Neural progenitor cell (in vitro differentiated cells): ENCODE data around the gene SLC5A10. TPM values are rescaled to one million over a fixed set of nuclear protein-coding genes. Genes with fewer than 3 reads are reported as not detected.
A peak's percentile ranks its signal among the peaks of the same experiment; 100 is the strongest.

Experiments
- DNase-seq: peaks from one replicate; pipeline ENCODE4 v3.0.0-alpha.2; 2016; ENCODE audit warnings: low spot score
- H2AFZ ChIP-seq: fragments of 200-600 bp; sonication (generic); replicated peaks from 2 replicates; pipeline ENCODE4 v1.6.1; 2016; ENCODE audit warnings: antibody characterized with exemption
- H3F3A ChIP-seq: fragments of 200-600 bp; sonication (generic); 2 replicates; pipeline ENCODE4 v1.6.1; 2016; ENCODE audit warnings: antibody characterized with exemption, low read depth
- H3K27ac ChIP-seq: fragments of 200-600 bp; sonication (generic); 2 replicates; pipeline ENCODE4 v1.5.1; 2016; ENCODE audit warnings: mild to moderate bottlenecking
- H3K27me3 ChIP-seq: fragments of 200-600 bp; sonication (generic); 2 replicates; pipeline ENCODE4 v1.6.1; 2016; ENCODE audit warnings: mild to moderate bottlenecking, moderate library complexity
- H3K36me3 ChIP-seq: fragments of 200-600 bp; sonication (generic); 2 replicates; pipeline ENCODE4 v1.5.1; 2016
- H3K4me1 ChIP-seq: fragments of 200-600 bp; sonication (generic); 2 replicates; pipeline ENCODE4 v1.6.1; 2016; ENCODE audit warnings: mixed run types
- H3K4me2 ChIP-seq: fragments of 200-600 bp; sonication (generic); 2 replicates; pipeline ENCODE4 v1.6.1; 2016
- H3K4me3 ChIP-seq: fragments of 200-600 bp; sonication (generic); 2 replicates; pipeline ENCODE4 v1.5.1; 2016
- H3K79me2 ChIP-seq: fragments of 200-600 bp; sonication (generic); 2 replicates; pipeline ENCODE4 v1.6.1; 2016; ENCODE audit warnings: low read depth
- H3K9ac ChIP-seq: fragments of 200-600 bp; sonication (generic); 2 replicates; pipeline ENCODE4 v1.6.1; 2016
- H3K9me3 ChIP-seq: fragments of 200-600 bp; sonication (generic); 2 replicates; pipeline ENCODE4 v1.5.1; 2016; ENCODE audit warnings: low read depth
- H4K20me1 ChIP-seq: fragments of 200-600 bp; sonication (generic); 2 replicates; pipeline ENCODE4 v1.6.1; 2016; ENCODE audit warnings: low read depth
- H3K27ac Mint-ChIP-seq: 3 replicates; pipeline ENCODE4 v1.8.0; 2021; ENCODE audit warnings: mixed read lengths
- H3K27me3 Mint-ChIP-seq: 2 replicates; pipeline ENCODE4 v1.8.0; 2022; ENCODE audit warnings: low read depth, mild to moderate bottlenecking, inconsistent platforms, moderate library complexity, mixed read lengths; ENCODE audit not compliant: insufficient read depth
- H3K36me3 Mint-ChIP-seq: 3 replicates; pipeline ENCODE4 v1.8.0; 2021; ENCODE audit warnings: mixed read lengths
- H3K4me1 Mint-ChIP-seq: 3 replicates; pipeline ENCODE4 v1.8.0; 2021; ENCODE audit warnings: mixed read lengths
- H3K4me3 Mint-ChIP-seq: 3 replicates; pipeline ENCODE4 v1.8.0; 2021; ENCODE audit warnings: mild to moderate bottlenecking, moderate library complexity, mixed read lengths
- H3K9me3 Mint-ChIP-seq: 3 replicates; pipeline ENCODE4 v1.8.0; 2020; ENCODE audit warnings: mixed read lengths
- CTCF ChIP-seq: fragments of 200-600 bp; sonication (generic); IDR thresholded peaks from 2 replicates; pipeline ENCODE4 v1.5.1; 2017; ENCODE audit warnings: antibody characterized with exemption, mild to moderate bottlenecking
- EZH2 ChIP-seq: fragments of 200-600 bp; sonication (generic); IDR thresholded peaks from 2 replicates; pipeline ENCODE4 v1.6.1; 2017; ENCODE audit warnings: antibody characterized with exemption, mild to moderate bottlenecking, moderate library complexity
- EZH2phosphoT487 ChIP-seq: fragments of 200-600 bp; sonication (generic); IDR thresholded peaks from 2 replicates; pipeline ENCODE4 v1.6.1; 2017; ENCODE audit warnings: antibody characterized with exemption
- total RNA-seq: library from RNA; depleted of rRNA; stranded (reverse); fragments of >200 nt; gene quantifications from 2 replicates; pipeline ENCODE4 v1.2.3, GENCODE V29; 2015; ENCODE audit warnings: low replicate concordance

The SLC5A10 gene
- total RNA-seq, 1 donor from 2014 or later: not detected

GRCh38 chr17:18937981-18938691 lies 13.8 kb upstream of the SLC5A10 start:
- no peak for TF ChIP-seq EZH2phosphoT487
- no peak for TF ChIP-seq CTCF
- TF ChIP-seq EZH2: no peak
- no peak overlapping the region for H3K27ac Mint-ChIP-seq
- H3K27me3 Mint-ChIP-seq: peaks cover 2% of the 10 kb centered on the region
- no peak overlapping the region for H3K4me3 Mint-ChIP-seq
- no peaks in the 10 kb centered on the region for H3K4me1 Mint-ChIP-seq
- DNase-seq: no peak
- Histone ChIP-seq H3K36me3 (no peaks in the 10 kb centered on the region), H3K9ac (no peak overlapping the region), H3K27ac (no peak overlapping the region), H3K4me3 (no peak overlapping the region), H3K79me2 (no peaks in the 10 kb centered on the region), H2AFZ (peak overlapping the region; percentile 39), H3K9me3 (no peaks in the 10 kb centered on the region), H4K20me1 (no peaks in the 10 kb centered on the region), H3K4me2 (no peak overlapping the region), H3K27me3 (no peaks in the 10 kb centered on the region), H3K4me1 (no peaks in the 10 kb centered on the region), H3F3A (no peaks in the 10 kb centered on the region)
- H3K36me3 Mint-ChIP-seq: no peaks in the 10 kb centered on the region
- H3K9me3 Mint-ChIP-seq: no peaks in the 10 kb centered on the region

- Histone ChIP-seq H3K4me2 (no peak overlapping the region), H4K20me1 (no peaks in the 10 kb centered on the region), H3K9ac (no peak overlapping the region), H3K4me3 (no peak overlapping the region), H2AFZ (peak overlapping the region; percentile 39), H3K27ac (no peak overlapping the region), H3K4me1 (no peaks in the 10 kb centered on the region), H3K27me3 (no peaks in the 10 kb centered on the region), H3K79me2 (no peaks in the 10 kb centered on the region), H3K36me3 (no peaks in the 10 kb centered on the region), H3F3A (no peaks in the 10 kb centered on the region), H3K9me3 (no peaks in the 10 kb centered on the region)
- Mint-ChIP-seq H3K36me3 (no peaks in the 10 kb centered on the region), H3K9me3 (no peaks in the 10 kb centered on the region), H3K4me1 (no peaks in the 10 kb centered on the region), H3K27ac (no peak overlapping the region), H3K27me3 (peaks cover 2% of the 10 kb centered on the region), H3K4me3 (no peak overlapping the region)
- TF ChIP-seq EZH2phosphoT487 (no peak), EZH2 (no peak)
- DNase-seq: no peak
Observed at GRCh38 chr17:18938692-18939023, 13.3 kb upstream of the SLC5A10 start.

- Mint-ChIP-seq H3K27ac (no peak overlapping the region), H3K4me3 (no peak overlapping the region), H3K4me1 (peaks cover 3% of the 10 kb centered on the region), H3K36me3 (no peaks in the 10 kb centered on the region), H3K9me3 (no peaks in the 10 kb centered on the region), H3K27me3 (peaks cover 8% of the 10 kb centered on the region)
- H2AFZ ChIP-seq: no peak overlapping the region
- H3K4me3 ChIP-seq: no peak overlapping the region
- TF ChIP-seq EZH2phosphoT487 (no peak), CTCF (no peak), EZH2 (no peak)
- H3K4me1 ChIP-seq: peaks cover 11% of the 10 kb centered on the region
- no peaks in the 10 kb centered on the region for H4K20me1 ChIP-seq
- no peaks in the 10 kb centered on the region for H3K27me3 ChIP-seq
- no peak overlapping the region for H3K9ac ChIP-seq
- H3K36me3 ChIP-seq: no peaks in the 10 kb centered on the region
- no peaks in the 10 kb centered on the region for H3K79me2 ChIP-seq
- H3K27ac ChIP-seq: no peak overlapping the region
- DNase-seq: no peak
- no peaks in the 10 kb centered on the region for H3K9me3 ChIP-seq
- no peaks in the 10 kb centered on the region for H3F3A ChIP-seq
- H3K4me2 ChIP-seq: no peak overlapping the region
Observed at GRCh38 chr17:18944646-18945045, 7.3 kb upstream of the SLC5A10 start.

GRCh38 chr17:18946536-18946935 lies 5.4 kb upstream of the SLC5A10 start:
- no peaks in the 10 kb centered on the region for H3K27me3 ChIP-seq
- no peak overlapping the region for H3K4me3 ChIP-seq
- H3K9me3 ChIP-seq: no peaks in the 10 kb centered on the region
- H3K4me2 ChIP-seq: peak overlapping the region; percentile 5
- H4K20me1 ChIP-seq: no peaks in the 10 kb centered on the region
- H2AFZ ChIP-seq: peak overlapping the region; percentile 26
- H3K36me3 Mint-ChIP-seq: no peaks in the 10 kb centered on the region
- H3K79me2 ChIP-seq: no peaks in the 10 kb centered on the region
- H3K27me3 Mint-ChIP-seq: peaks cover 9% of the 10 kb centered on the region
- H3K9ac ChIP-seq: no peak overlapping the region
- H3K27ac Mint-ChIP-seq: no peak overlapping the region
- peaks cover 11% of the 10 kb centered on the region for H3K4me1 ChIP-seq
- no peak overlapping the region for H3K4me3 Mint-ChIP-seq
- no peaks in the 10 kb centered on the region for H3F3A ChIP-seq
- H3K27ac ChIP-seq: no peak overlapping the region
- TF ChIP-seq EZH2 (no peak), EZH2phosphoT487 (no peak), CTCF (no peak)
- no peaks in the 10 kb centered on the region for H3K9me3 Mint-ChIP-seq
- H3K4me1 Mint-ChIP-seq: peaks cover 3% of the 10 kb centered on the region
- H3K36me3 ChIP-seq: no peaks in the 10 kb centered on the region
- DNase-seq: no peak
